ENCODE data around the gene OTOGL. TPM values are rescaled to one million over a fixed set of nuclear protein-coding genes. Genes with fewer than 3 reads are reported as not detected.

The OTOGL gene
- total and polyA plus RNA-seq, 10 donors, result 0.09 to 0.88 (median 0.23) TPM; not detected in 1

- Histone ChIP-seq H3K27me3 (replicated peaks in 1 of 7) (no peaks in the 10 kb centered on the region), H3K4me3 (no peak overlapping the region), H3K36me3 (no peaks in the 10 kb centered on the region), H3K9me3 (no peaks in the 10 kb centered on the region), H3K4me1 (peaks cover 0 to 14% (median 6%) of the 10 kb centered on the region in 6 donors), H3K27ac (peak overlapping the region in 2 of 8 donors; percentile 63 to 77)
- WGBS, 5 donors, result 72 to 86% (median 83%) methylated on average over 2 of the region's 2 CpGs
- TF ChIP-seq POLR2AphosphoS5 (IDR thresholded peaks at IDR 0.05) (no peak), CTCF (IDR thresholded peaks at IDR 0.05 in 8 of 11, conservative IDR thresholded peaks at IDR 0.05 in 3 of 11) (no peak), POLR2A (IDR thresholded peaks at IDR 0.05) (no peak)
- intact Hi-C loops (cut with DNase I; ENCODE audit: low total_unique reads), result loop anchor here (10.0 kb wide), 1 partner anchor 634 kb away; no protein-coding TSS in a partner anchor
- no peak for DNase-seq
Observed at GRCh38 chr12:80188576-80188975, 89.2 kb downstream of the OTOGL start.

- intact Hi-C loops (cut with DNase I; ENCODE audit: low total_unique reads), result loop anchor here (10.0 kb wide), 1 partner anchor 634 kb away; no protein-coding TSS in a partner anchor
Observed at GRCh38 chr12:80189241-80189640, 89.9 kb downstream of the OTOGL start.

DNA sequence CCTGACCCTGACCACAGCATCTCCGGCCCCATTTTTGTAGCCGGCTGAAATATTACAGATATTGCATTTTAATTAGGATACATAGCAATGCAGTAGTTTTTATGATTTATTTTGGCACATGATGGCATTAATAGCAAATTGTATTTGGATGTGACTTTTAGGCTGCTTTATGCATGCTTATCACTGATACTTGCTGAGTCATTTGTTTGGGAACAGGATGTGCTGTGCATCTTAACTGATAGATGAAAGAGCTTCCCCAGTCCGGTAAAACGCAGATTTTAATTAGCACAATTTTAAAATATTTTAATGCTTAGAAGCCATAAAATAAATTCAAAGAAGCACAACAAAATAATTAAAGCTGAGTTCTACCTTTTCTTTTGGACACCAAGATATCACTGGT lies 90.7 kb downstream of the OTOGL start:
- peaks cover 0 to 14% (median 6%) of the 10 kb centered on the region in 6 donors for H3K4me1 ChIP-seq
- no peak for TF ChIP-seq POLR2A (IDR thresholded peaks at IDR 0.05)
- no peak for TF ChIP-seq CTCF (IDR thresholded peaks at IDR 0.05 in 8 of 11, conservative IDR thresholded peaks at IDR 0.05 in 3 of 11)
- no peak for TF ChIP-seq POLR2AphosphoS5 (IDR thresholded peaks at IDR 0.05)

More at GRCh38 chr12:80189241-80189640, 89.9 kb downstream of the OTOGL start:
- TF ChIP-seq POLR2AphosphoS5 (IDR thresholded peaks at IDR 0.05) (no peak), POLR2A (IDR thresholded peaks at IDR 0.05) (no peak), CTCF (IDR thresholded peaks at IDR 0.05 in 8 of 11, conservative IDR thresholded peaks at IDR 0.05 in 3 of 11) (no peak)
- H3K9me3 ChIP-seq, result no peaks in the 10 kb centered on the region
- H3K4me1 ChIP-seq, result peaks cover 0 to 14% (median 6%) of the 10 kb centered on the region in 6 donors
- DNase-seq, result no peak
- no peak overlapping the region for H3K27ac ChIP-seq
- no peaks in the 10 kb centered on the region for H3K36me3 ChIP-seq
- no peaks in the 10 kb centered on the region for H3K27me3 ChIP-seq (replicated peaks in 1 of 7)
- no peak overlapping the region for H3K4me3 ChIP-seq

GRCh38 chr12:80192087-80192486 lies 92.8 kb downstream of the OTOGL start:
- 75 to 86% (median 80%) methylated on average over 3 of the region's 3 CpGs for WGBS, 5 donors
- H3K27me3 ChIP-seq (replicated peaks in 1 of 7), result no peaks in the 10 kb centered on the region
- H3K27ac ChIP-seq, result no peak overlapping the region
- H3K4me3 ChIP-seq, result no peak overlapping the region
- TF ChIP-seq POLR2A (IDR thresholded peaks at IDR 0.05), result no peak
- no peak for TF ChIP-seq CTCF (IDR thresholded peaks at IDR 0.05 in 8 of 11, conservative IDR thresholded peaks at IDR 0.05 in 3 of 11)
- no peak for TF ChIP-seq POLR2AphosphoS5 (IDR thresholded peaks at IDR 0.05)
- no peaks in the 10 kb centered on the region for H3K9me3 ChIP-seq
- H3K4me1 ChIP-seq, result peaks cover 0 to 10% (median 3%) of the 10 kb centered on the region in 6 donors
- H3K36me3 ChIP-seq, result no peaks in the 10 kb centered on the region
- intact Hi-C loops (cut with DNase I; ENCODE audit: low total_unique reads), result no loop called here
- no peak for DNase-seq

More for the DNA sequence above, 90.7 kb downstream of the OTOGL start:
- H3K4me3 ChIP-seq, result no peak overlapping the region
- DNase-seq, result no peak
- intact Hi-C loops (cut with DNase I; ENCODE audit: low total_unique reads), result no loop called here
- no peaks in the 10 kb centered on the region for H3K36me3 ChIP-seq
- no peak overlapping the region for H3K27ac ChIP-seq
- 66 to 83% (median 74%) methylated on average over 4 of the region's 4 CpGs for WGBS, 5 donors
- H3K9me3 ChIP-seq, result no peaks in the 10 kb centered on the region
- H3K27me3 ChIP-seq (replicated peaks in 1 of 7), result no peaks in the 10 kb centered on the region
